HG03103 (cell line): Measurements from ENCODE around the gene SH3RF1.
"Not testable (repeated sequence)": the region's sequence is repeated elsewhere in the genome, so short reads cannot be mapped to it uniquely, and the experiment has no call there.

Experiments used
- ATAC-seq: cut with Tn5 transposase; IDR thresholded peaks from one replicate; pipeline ENCODE4 v1.9.1; 2021; ENCODE audit warnings: low read depth; ENCODE audit not compliant: unreplicated experiment

The SH3RF1 gene

GRCh38 chr4:169229571-169230028, 41.2 kb downstream of the SH3RF1 start:
- no peak for ATAC-seq

- ATAC-seq, result no peak
These were observed 42.7 kb downstream of the SH3RF1 start for GRCh38 chr4:169228076-169228475.

DNA sequence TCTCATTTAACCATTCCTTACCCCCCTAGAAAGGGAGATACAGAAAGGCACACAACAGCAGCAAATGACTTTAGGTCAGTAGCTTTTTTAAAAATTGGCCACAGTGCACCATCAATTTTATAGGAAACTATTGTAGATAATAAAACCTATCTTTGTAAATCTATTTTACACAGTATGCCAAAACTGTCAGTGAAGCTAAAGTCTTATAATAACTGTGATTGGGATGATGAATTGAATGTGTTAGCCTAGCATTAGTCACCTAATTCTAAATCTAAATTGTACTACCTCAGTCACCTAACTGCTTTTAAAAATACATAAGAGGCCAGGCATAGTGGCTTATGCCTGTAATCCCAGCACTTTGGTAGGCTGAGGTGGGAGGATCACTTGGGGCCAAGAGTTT, 44.2 kb downstream of the SH3RF1 start:
- no peak for ATAC-seq

- ATAC-seq, result peak; percentile 51
These were observed 44.9 kb downstream of the SH3RF1 start for GRCh38 chr4:169225812-169226211.

GRCh38 chr4:169225058-169225751, 45.6 kb downstream of the SH3RF1 start:
- peak; percentile 43 for ATAC-seq

DNA sequence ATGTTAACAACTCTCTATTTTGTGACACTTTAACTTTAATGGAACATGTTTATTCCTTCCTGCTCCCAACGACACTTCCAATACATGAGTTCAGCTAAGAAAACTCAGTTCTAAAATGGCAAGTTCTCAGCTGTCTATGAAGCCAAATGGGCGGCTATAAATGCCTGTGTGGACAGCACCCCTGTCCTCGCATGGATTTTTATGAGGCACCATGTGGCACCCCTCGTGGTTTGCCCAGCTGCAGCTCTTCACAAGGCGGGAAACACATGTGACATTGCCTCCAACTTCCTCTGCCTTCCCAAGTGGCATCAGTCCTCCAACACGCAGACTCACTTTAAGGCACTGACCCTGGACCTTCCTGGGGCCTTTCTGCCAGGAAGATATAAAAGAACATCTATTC, 48.0 kb downstream of the SH3RF1 start:
- ATAC-seq, result no peak

DNA sequence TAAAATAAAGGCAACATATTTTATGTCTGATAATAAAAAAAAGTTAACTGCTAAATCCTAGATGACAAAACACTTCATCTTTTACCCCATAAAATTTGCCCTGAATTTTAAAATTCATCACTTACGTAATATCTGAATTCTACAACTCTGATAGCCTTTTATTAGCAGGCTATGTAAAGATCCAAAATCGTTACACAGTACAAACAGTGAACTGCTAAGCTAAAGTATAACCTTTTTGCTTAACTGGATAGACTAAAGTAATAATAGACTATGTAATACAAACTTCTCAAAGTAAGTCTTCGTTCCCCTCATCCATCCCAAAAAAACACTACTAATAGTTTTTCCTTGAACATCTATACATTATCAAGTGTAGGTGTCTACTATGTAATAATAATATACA, 49.1 kb downstream of the SH3RF1 start:
- no peak for ATAC-seq

- no peak for ATAC-seq
These were observed 49.8 kb downstream of the SH3RF1 start for GRCh38 chr4:169220854-169221411.

GRCh38 chr4:169220447-169220846, 50.3 kb downstream of the SH3RF1 start:
- no peak for ATAC-seq

DNA sequence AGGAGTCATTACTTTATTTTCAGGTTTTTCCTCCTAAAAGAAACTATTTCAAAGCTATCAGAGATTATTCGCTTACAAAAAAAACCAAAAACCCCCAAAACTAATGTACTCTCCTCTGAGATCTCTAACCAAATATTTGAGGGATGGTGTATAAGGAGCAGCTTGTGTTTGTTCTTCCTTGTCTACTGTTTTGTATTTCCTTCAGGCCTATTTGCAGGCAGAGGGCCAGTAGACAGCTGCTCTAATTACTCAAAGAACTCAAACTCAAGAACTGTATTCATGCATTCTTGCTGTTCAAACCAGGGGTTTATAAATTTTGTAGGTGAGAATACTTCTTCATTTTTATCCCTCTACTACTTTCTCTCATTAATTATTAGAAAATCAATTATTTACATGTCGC, 51.3 kb downstream of the SH3RF1 start:
- ATAC-seq, result no peak

GRCh38 chr4:169215656-169216055, 55.1 kb downstream of the SH3RF1 start:
- peak; percentile 56 for ATAC-seq

DNA sequence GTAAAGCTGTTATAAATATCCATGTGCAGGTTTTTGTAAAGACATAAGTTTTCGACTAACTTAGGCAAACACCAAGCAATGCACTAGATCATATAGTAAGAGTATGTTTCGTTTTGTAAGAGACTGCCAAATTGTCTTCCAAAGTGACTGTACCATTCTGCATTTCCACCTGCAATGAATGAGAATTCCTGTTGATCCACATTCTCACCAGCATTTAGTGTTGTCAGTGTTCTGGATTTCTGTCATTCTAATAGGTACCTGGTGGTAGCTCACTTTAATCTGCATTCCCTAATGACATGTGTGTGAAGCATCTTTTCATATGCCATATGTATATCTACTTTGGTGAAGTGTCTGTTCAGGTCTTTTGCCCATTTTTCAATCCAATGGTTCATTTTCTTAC, 57.8 kb downstream of the SH3RF1 start:
- ATAC-seq, result no peak

DNA sequence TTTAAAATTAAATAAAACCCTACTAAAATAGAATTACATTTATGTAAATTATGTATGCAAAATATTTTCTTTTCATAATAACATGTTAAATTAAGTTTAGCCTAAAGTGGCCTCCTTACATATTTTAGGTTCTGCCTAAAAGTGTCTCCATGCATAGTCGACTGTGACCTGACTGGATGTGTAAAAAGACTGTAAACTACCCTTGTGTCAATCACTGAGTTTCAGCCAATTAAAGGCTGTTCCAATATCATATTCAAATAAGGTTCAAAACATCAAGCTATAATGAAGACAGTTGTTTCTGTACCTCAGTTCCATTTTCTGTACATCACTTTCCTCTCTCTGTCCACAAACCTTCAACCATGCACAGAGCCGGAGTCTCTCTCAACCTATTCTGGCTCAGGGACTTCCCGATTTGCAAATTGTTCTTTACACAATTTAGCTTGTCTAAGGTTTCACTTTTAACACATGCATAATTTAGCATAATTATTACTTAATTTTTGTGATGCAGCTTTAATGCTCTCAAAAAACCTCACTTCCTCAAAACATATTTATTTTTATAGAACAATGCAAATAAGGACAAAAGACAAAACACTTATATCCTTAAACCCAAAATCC, 60.1 kb downstream of the SH3RF1 start:
- ATAC-seq, result peak; percentile 82

DNA sequence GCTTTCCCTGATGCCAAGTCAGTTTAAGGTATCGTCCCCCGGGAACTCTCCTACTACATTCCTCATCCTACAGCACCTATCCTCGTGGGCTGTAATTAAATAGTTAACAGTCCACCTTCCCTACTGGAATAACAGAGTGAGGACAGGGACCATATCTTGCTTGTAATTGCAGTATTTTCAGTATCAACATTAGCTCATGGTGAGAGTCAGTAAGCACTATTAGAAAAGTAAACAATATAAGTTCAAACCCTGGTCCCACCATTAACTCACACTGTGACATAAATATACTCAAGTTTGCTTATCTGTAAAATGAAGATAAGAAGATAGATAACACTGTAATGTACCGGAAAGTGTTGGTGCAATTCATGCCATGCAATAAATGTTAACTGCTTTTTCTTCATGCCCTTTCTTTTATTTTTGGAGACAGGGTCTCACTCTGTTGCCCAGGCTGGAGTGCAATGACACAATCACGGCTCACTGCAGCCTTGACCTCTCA, 61.3 kb downstream of the SH3RF1 start:
- no peak for ATAC-seq

- ATAC-seq, result no peak
These were observed 62.2 kb downstream of the SH3RF1 start for GRCh38 chr4:169208516-169208915.

- no peak for ATAC-seq
These were observed 62.7 kb downstream of the SH3RF1 start for GRCh38 chr4:169208090-169208455.

DNA sequence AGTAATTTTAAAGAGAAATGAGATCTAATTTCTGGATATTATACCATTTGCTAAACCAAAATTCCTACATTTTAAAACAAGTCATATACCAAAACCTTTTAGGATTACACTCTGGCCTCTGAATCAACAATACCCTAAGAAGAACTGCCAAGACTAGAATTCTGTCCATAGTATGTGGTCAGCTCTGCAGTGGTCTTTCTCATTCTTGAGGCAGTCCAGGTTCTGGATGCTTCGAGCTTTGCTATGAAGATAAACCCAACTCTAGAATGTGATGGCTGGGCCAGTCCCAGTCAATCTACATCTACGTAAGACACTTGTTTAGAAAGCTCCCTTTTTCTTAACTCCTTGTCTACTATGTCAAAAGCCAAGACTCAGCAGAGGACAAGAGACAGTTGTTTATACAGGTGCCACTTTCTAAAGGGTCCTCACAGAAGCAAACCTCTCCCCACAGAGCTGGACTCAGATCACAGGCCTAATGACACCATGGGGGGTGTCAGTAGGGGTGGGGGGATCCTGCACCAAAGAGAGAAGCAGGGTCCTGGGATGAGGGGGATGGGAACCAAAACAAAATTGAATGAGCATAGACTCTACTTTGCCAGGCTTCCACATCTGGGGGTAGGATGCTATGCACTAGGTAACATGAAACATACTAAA, 63.2 kb downstream of the SH3RF1 start:
- no peak for ATAC-seq

GRCh38 chr4:169205744-169206080, 65.0 kb downstream of the SH3RF1 start:
- no peak for ATAC-seq

GRCh38 chr4:169205075-169205743, 65.5 kb downstream of the SH3RF1 start:
- ATAC-seq, result no peak

DNA sequence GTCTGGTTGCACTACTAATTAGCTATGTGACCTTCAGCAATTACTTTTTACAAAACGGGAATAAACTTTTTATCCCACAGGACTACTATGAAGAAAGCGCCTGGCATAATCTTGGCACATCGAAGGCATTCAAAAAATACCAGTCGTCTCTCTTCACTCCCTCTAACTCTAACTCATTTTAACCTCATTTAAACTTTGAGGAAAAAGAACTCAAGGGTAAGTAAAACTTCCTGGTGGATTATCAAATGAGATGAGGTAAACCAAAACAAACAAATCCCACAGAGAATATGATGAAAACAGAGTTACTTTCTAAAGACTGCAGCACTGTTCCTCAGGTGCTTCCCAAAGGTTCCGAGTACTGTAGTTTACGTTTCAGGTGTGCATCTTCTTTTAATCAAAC, 66.9 kb downstream of the SH3RF1 start:
- no peak for ATAC-seq

DNA sequence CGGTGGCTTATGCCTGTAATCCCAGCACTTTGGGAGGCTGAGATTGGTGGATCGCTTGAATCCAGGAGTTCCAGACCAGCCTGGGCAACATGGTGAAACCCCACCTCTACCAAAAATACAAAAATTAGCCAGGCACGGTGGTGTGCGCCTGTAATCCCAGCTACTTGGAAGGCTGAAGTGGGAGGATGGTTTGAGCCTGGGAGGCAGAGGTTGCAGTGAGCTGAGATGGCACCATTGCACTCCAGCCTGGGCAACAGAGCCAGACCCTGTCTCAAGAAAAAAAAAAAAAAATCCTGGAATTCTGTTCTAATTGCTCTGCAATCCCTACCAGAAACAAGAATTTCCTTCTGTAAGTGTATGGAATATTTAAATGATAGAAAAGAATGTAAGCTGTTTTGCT, 67.5 kb downstream of the SH3RF1 start:
- ATAC-seq, result not testable (repeated sequence)
